GM19193 (cell line): ENCODE data around the gene HPSE2.

ENCODE experiments used
- POLR2A ChIP-seq: IDR thresholded peaks from 4 replicates; pipeline ENCODE4 v1.6.1; 2011; ENCODE audit not compliant: insufficient read depth, insufficient read length; ENCODE audit errors: extremely low read depth

The HPSE2 gene

DNA sequence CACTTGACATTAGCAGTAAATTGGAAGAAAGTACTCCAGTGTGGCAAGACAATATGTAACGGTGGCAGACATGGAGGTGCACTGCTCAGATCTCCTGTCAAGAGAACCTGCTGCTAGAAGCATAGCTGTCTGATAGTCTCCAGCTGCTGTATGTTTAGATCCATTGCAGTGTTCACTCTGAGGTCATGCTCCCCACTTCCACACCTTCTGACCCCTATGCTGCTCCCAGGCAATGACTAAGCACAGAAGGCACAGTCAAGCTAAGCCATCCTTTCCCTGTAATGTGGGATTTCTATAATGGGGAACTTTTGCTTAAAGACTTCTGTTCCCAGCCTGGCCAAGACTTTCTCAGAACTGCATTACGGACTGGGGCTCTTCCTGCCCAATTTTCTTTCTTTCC is 315.8 kb downstream of the HPSE2 start:
- TF ChIP-seq POLR2A = no peak

DNA sequence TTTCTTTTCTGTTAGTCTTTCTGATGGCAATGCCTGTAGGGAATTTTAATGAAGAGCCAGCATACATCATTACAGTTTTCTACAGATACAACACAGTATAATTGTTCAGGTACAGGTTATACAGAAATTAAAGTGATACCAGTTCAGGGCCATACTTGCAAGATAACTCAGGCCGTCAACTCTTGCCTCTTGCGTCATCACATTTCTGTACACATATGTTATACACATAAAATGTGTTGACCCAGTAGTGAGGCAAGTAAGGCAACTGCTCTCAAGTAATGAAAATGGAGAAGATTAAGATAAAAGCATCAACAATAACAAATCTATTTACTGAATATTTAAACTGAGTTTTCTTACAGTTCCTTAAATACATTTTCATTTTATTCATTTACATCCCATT is 317.8 kb downstream of the HPSE2 start:
- TF ChIP-seq POLR2A = no peak

DNA sequence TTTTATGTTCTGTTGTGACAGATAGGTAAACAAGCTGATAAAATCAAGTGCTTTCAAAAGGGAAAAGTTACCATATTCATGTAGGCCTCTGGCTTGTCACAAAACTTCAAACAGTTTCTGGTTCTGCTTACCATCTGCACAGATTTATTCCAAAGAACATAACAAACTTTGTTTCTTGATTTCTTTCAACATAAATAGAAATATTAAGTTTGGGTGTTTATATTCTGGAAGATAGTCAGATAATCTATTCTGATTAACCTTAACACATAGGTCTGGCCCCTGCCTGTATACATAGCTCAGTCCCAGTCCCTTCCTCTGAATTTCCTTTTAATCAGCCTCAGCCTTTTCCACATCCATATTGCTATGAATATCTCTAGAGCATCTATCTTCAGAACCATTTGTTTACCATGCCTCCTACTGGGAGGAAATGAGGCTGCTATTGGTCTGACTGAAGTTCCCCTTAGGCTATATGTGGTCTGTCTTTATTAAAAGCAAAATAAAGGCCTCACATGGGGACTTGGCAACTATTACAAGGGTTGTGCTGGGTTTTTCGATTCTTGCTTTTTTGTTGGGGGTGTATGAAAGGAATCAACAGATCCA is 319.0 kb downstream of the HPSE2 start:
- TF ChIP-seq POLR2A = no peak

DNA sequence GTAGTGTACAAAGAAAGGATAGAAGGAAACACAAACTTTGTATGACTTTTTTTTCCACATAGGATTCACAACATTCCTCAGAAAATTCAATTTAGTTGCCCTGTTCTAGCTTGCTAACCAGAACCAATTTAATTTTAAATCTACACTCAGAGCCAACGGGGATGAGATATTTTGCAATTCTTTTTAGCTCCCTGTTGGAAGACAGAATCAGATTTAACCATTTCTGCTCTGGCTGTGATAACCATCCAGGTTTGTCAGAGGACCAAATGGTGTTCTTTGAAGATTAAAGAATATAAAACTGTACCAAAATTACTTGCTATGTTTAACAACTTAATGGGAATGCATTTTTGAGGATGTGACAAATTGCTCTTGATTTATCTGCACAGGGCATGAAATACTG is 319.7 kb downstream of the HPSE2 start:
- TF ChIP-seq POLR2A = no peak

DNA sequence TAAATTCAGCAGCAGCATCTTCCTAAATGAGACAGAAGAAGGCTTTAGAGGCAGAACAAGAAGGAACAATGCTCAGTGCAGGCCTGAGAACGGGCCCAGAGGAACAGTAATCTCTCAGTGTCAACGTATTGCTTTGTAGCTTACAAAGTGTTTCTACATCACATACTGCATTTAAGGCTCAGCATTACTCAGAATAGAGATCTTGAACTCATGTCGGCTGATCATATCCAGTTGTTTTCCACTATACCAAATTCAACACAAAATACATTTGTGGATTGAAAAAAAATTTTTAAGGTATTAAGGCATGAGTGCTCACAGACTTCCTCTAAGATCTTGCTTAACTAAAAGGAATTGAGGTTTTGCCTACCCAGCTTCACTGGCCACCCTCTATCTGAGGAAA is 325.1 kb downstream of the HPSE2 start:
- TF ChIP-seq POLR2A = no peak

DNA sequence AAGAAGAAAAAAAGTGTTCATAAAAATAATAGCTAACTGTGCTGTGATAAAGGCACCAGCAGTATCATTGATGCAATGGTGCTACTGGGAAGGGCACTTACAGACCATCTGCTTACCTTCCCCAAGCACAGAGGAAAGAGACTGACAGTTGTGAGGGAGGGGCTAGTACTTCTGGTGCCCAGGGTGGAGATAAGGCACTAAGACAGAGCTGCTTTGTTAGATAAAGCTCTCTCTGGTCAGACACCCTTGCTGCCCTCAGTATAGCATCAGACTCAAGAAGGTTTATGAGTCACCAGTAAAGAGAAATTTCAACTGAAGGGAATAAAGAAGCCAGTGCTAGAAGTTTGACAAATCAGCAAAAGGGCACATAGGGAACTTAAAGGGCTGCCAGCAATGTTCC is 325.6 kb downstream of the HPSE2 start:
- TF ChIP-seq POLR2A = no peak

DNA sequence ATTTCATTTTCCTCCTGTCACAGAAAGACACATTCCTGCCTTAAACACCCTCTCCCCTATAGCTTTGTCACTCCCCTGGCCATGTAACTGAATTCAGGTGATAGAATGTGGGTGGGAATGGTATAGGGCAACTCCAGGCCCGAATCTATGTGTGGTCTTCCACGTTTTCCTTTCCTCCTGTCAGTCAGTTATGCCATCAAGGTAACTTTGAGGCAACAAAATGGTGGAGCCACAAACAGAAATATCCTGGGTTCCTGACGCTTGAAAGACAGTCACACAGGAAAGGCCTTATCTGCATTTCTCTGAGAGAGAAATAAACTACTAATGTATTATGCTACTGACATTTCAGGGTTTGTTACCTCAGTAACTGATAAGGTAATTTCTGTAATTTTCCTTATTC is 326.8 kb downstream of the HPSE2 start:
- no peak for TF ChIP-seq POLR2A

DNA sequence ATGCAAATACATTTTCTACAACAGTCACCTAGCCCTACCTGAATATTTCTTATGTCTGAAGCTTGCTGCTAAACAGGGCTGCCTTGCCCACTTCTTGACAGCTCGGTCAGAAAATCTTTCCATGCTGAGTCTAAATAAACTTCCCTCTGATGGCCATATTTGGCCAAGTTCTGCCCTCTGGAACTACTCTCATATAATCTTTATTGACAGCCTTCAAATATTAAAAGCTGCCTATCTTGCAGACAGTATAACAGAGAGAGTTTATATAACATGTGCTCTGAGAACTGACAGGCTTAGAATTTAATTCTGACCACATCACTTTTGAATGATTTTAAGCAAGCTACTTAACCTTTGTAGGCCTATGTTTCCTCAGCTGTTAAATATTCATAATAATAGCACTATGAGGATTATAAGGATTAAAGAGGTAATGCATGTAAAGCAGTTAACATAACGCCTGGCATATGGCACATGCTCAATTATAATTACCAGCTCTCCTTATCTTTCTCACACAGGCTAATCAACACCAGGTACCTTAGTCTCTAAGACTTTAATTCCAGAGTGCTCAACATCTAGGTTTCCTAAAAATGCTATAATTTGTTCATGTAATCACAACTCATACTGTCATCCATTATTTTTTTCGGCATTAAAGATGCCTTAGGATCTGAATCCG is 334.1 kb downstream of the HPSE2 start:
- no peak for TF ChIP-seq POLR2A

DNA sequence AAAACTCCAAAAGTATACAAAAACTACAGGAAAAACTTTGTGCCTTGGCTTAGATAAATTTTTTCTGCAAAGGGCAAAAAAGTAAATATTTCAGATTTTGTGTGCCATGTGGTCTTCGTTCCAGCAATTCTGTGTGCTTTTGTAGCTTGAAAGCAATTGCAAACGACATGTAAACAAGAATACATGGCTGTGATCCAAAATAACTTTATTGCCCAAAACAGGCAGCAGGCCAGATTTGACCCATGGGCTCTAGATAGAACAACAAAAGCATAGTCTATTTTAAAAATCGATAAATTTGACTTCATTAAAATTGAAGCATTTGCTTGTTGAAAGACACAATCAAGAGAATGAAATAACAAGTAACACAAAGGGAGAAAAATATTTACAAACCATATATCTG is 336.6 kb downstream of the HPSE2 start:
- TF ChIP-seq POLR2A = no peak

DNA sequence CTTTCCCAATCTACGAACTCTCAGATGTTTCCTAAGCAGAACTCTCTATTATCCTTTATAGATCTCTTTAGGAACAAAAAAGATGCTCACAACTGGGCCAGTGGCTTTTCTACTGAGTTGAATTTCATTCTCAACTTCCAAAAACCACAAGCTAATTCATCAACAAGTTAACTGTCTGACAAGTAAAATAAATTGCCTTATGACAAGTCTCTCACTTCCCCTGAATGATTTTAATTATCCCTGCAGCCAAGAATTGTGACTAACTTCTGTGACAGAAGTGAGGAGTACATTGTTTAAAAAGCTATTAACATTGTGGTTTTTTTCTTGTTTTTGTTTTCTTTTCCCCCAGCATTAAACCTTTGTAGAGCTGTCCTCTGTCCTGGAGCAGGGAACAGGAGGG is 343.1 kb downstream of the HPSE2 start:
- no peak for TF ChIP-seq POLR2A

DNA sequence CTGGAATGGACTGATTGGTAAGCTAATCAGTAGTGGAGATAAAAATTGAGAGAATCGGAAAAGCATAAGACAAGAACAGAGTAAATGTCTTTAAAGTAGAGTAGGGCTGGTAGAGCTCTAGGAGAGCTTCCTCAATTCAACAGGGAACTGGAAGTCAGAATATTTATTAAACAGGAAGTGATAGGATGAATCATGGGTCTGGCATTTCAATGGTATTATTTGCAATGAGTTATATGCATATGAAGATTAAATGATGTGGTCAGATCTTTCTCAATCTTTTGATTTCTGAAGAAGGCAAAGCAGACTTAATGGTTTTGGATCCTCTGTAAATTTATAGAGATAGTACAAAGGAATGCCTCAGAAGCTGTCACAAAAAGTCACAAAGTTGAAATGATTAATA is 349.0 kb downstream of the HPSE2 start:
- no peak for TF ChIP-seq POLR2A

DNA sequence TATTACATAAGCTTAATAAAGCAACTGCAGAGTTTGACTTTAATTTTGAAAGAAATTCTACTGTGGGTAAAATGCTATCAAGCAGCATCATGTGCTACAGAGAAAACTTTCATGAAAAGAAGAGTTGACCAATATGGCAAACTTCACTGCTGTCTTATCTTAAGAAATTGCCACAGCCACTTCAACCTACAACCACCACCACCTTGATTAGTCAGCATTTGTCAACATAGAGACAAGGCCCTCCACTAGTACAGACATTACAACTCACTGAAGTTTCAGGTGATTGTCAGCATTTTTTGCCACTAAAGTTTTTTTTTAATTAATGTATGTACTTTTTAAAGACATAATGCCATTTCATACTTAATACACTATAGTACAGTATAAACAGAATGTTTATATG is 350.3 kb downstream of the HPSE2 start:
- TF ChIP-seq POLR2A = no peak

DNA sequence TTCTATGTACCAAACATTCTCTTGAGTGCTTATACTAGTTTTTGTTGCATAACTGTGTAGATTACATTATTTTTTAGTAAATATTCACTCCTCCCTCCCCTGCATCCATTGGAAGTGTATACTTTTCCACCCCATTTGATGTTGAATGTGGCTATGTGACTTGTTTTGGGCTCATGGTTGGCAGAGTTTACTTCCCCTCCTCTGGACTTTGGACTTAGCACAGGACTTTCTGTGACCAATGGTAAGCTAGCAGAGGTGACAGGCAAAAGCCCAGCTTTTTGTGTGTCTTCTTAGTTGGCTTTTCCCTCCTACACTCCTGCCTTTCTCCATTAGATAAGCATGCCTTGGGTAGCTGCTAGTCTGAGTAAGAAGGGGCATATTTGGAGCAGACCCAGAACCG is 353.9 kb downstream of the HPSE2 start:
- no peak for TF ChIP-seq POLR2A

DNA sequence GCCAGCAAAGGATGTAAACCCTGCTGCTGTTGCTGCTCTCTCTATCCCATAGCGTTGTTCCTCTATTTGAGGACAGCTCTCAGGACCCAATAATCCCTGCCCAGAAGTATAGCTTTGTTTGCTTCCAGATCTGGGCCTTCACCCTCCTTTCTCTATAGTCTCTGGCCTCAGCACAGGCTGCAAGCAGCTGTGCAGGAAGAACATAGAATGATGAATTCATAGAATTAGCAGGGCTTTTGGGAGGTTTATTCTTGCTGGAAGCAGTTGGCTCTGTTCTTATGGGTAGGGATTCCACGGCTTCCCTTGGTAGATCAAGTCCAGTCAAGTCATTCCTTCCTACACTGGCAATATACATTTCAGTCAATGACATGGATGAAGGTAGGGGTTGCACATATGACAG is 354.7 kb downstream of the HPSE2 start:
- no peak for TF ChIP-seq POLR2A

DNA sequence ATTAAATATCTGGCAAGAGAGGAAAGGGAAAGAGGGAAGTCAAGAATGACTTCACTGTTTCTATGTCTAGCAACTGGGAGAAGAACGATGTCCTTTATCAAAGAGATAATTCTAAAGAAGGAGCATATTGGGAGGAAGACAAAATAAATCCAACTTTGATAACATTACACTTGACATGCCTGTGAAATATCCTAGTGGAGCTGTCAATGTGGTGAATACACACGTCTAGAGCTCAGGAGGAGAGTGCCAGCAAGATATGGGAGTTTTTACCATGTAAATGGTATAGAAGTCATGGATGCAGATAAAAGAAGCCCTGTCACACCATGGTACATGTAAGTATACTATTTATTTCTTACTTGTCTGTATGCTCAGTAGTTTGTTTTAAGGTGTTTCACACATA is 356.7 kb downstream of the HPSE2 start:
- no peak for TF ChIP-seq POLR2A

DNA sequence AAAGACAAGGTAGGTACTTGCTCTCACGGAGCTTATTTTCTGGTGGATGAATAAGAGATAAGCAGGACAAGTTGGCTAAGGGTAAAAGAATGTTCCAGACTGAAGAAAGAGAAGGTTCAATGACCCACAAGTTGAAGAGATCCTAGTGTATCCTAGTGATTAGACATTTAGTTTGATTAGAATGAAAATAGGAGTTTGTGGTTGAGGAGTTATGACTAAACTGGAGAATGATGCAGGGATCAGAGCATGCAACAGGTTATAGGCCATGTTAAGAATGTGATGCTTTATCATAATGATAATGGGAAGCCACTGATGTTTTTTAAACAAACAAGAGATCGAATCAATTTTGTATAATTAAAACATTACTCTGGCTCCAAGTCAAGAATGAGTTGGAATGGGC is 357.2 kb downstream of the HPSE2 start:
- TF ChIP-seq POLR2A = no peak

DNA sequence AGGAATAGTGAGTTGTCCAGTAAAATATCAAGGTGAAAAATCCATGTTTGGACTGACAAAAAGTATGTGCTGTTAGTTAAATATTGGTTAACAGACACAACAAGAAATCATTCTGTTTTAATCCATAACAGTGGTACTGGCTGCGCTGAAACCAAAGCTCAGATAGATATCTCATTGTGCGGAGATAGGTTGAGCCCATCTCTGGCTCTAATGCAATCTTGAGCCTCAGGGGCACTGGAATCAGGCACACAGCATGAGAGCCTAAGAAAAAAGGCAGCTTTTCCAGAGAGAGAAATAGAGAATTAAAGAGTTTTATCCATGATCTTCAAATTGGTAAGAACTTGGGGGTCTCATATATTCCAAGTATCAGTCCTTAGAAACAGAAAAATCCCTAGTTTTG is 373.7 kb downstream of the HPSE2 start:
- no peak for TF ChIP-seq POLR2A
